Measurements from ENCODE around the gene MSI2. TPM values are rescaled to one million over a fixed set of nuclear protein-coding genes. Genes with fewer than 3 reads are reported as not detected.
A peak's percentile ranks its signal among the peaks of the same experiment; 100 is the strongest.

The MSI2 gene
- total and polyA plus RNA-seq, 2 experiments from 2014 or later, result 15.7 to 76.4 TPM

GRCh38 chr17:57406131-57406980, 150.0 kb downstream of the MSI2 start:
- H3K27ac ChIP-seq, result peak overlapping the region; percentile 71
- no peaks in the 10 kb centered on the region for H3K36me3 ChIP-seq
- DNase-seq (ENCODE audit: low read depth in 1 of 2, low spot score in 1 of 2), result peak; percentile 25 to 76
- H3K4me1 ChIP-seq (ENCODE audit: low read depth), result peaks cover 56% of the 10 kb centered on the region
- H3K4me3 ChIP-seq, result no peak overlapping the region
- H3K9me3 ChIP-seq (ENCODE audit: low read depth), result no peaks in the 10 kb centered on the region
- H3K27me3 ChIP-seq, result no peaks in the 10 kb centered on the region
- TF ChIP-seq CTCF (IDR thresholded peaks at IDR 0.05; ENCODE audit: low read depth, low read length), result no peak

GRCh38 chr17:57406981-57407286, 150.6 kb downstream of the MSI2 start:
- H3K27me3 ChIP-seq, result no peaks in the 10 kb centered on the region
- no peaks in the 10 kb centered on the region for H3K9me3 ChIP-seq (ENCODE audit: low read depth)
- no peak for DNase-seq (ENCODE audit: low read depth in 1 of 2, low spot score in 1 of 2)
- no peak for TF ChIP-seq CTCF (IDR thresholded peaks at IDR 0.05; ENCODE audit: low read depth, low read length)
- H3K36me3 ChIP-seq, result no peaks in the 10 kb centered on the region
- H3K4me1 ChIP-seq (ENCODE audit: low read depth), result peaks cover 50% of the 10 kb centered on the region
- peak overlapping the region; percentile 71 for H3K27ac ChIP-seq
- H3K4me3 ChIP-seq, result no peak overlapping the region

GRCh38 chr17:57407287-57408070, 151.2 kb downstream of the MSI2 start:
- Histone ChIP-seq H3K4me3 (no peak overlapping the region), H3K9me3 (ENCODE audit: low read depth) (no peaks in the 10 kb centered on the region), H3K27ac (peak overlapping the region; percentile 71), H3K27me3 (no peaks in the 10 kb centered on the region), H3K4me1 (ENCODE audit: low read depth) (peaks cover 49% of the 10 kb centered on the region), H3K36me3 (no peaks in the 10 kb centered on the region)
- DNase-seq (ENCODE audit: low read depth in 1 of 2, low spot score in 1 of 2), result no peak
- no peak for TF ChIP-seq CTCF (IDR thresholded peaks at IDR 0.05; ENCODE audit: low read depth, low read length)

- no peaks in the 10 kb centered on the region for H3K9me3 ChIP-seq (ENCODE audit: low read depth)
- no peaks in the 10 kb centered on the region for H3K36me3 ChIP-seq
- H3K27ac ChIP-seq, result peak overlapping the region; percentile 71
- no peaks in the 10 kb centered on the region for H3K27me3 ChIP-seq
- no peak overlapping the region for H3K4me3 ChIP-seq
- peak in 1 of 2 donors; percentile 34 for DNase-seq (ENCODE audit: low read depth in 1 of 2, low spot score in 1 of 2)
- TF ChIP-seq CTCF (IDR thresholded peaks at IDR 0.05; ENCODE audit: low read depth, low read length), result no peak
- H3K4me1 ChIP-seq (ENCODE audit: low read depth), result peaks cover 45% of the 10 kb centered on the region
These were observed 151.9 kb downstream of the MSI2 start for GRCh38 chr17:57408071-57408811.

GRCh38 chr17:57410169-57410568, 153.8 kb downstream of the MSI2 start:
- Histone ChIP-seq H3K27me3 (no peaks in the 10 kb centered on the region), H3K27ac (no peak overlapping the region), H3K4me1 (ENCODE audit: low read depth) (peaks cover 38% of the 10 kb centered on the region), H3K4me3 (no peak overlapping the region), H3K9me3 (ENCODE audit: low read depth) (no peaks in the 10 kb centered on the region), H3K36me3 (no peaks in the 10 kb centered on the region)
- TF ChIP-seq CTCF (IDR thresholded peaks at IDR 0.05; ENCODE audit: low read depth, low read length), result no peak
- no peak for DNase-seq (ENCODE audit: low read depth in 1 of 2, low spot score in 1 of 2)
